Measurements from ENCODE around the gene ABL1. TPM values are rescaled to one million over a fixed set of nuclear protein-coding genes. Genes with fewer than 3 reads are reported as not detected.
A peak's percentile ranks its signal among the peaks of the same experiment; 100 is the strongest.

ABL1 gene
- total and polyA plus RNA-seq, 2 of the 13 experiments (the other 11 are each of a cell fraction or from before 2014, with no cell fraction given), result 10.8 to 20.4 TPM

DNA sequence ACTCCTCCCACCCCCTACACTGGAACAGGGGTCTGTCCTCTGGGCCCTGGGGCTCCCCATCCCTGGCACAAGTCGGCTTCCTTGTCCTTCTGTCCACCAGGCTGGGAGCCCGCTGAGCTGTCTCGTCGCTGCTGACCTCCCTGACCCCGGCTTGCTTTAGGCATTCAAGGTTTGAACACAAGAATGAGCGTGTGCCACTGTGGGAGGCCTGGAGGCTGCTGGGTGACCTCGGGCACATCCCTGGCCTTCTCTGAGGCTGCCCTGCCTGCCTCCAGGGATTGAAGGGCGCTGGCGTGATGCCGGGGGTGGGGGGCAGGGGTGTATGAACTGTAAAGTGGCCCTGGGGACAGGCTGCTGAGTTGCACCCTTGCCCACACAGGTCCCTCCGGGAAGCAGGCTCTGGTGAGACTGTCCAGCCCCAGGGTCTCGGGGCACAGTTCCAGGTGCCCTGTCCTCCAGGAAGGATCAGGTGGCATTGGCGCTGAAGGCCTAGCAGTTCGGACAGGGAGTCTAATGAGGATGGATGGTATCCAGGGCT, 85.8 kb downstream of the ABL1 start:
- FAIRE-seq (no peak), ATAC-seq (no peak), DNase-seq (ENCODE audit: low spot score) (no peak)
- in situ Hi-C loops (cut with HindIII; ENCODE audit: extremely low pct_ligation_motif_present, low pct_unique_long_range_greater_than_20kb) (no loop called here), intact Hi-C loops (cut with micrococcal nuclease; ENCODE audit: unreplicated experiment) (no loop called here)
- no peak overlapping the region for H3K4me3 ChIP-seq (replicated peaks in 1 of 3; ENCODE audit: insufficient read depth in 1 of 3, low read depth in 2 of 3, low read length in 3 of 3)
- BruUV-seq (replicated peaks), result no TSS peak
- peaks cover 10% of the 10 kb centered on the region; the same call in 1 of the 2 replicates for H3K4me1 ChIP-seq (ENCODE audit: insufficient read depth, low read length)
- no peak overlapping the region for H2AFZ ChIP-seq (ENCODE audit: low read length)
- no peaks in the 10 kb centered on the region for H3K79me2 ChIP-seq (ENCODE audit: insufficient read depth, low read length)
- TF ChIP-seq ZNF496 (CRISPR knock-in tag; IDR thresholded peaks at IDR 0.05; ENCODE audit: insufficient replicate concordance), result no peak
- no peak for TF ChIP-seq SMAD9 (CRISPR knock-in tag; IDR thresholded peaks at IDR 0.05)
- peak; percentile 66; the same call in 1 of the 2 replicates for TF ChIP-seq ZNF768 (CRISPR knock-in tag; IDR thresholded peaks at IDR 0.05)
- TF ChIP-seq, protein P1, sequence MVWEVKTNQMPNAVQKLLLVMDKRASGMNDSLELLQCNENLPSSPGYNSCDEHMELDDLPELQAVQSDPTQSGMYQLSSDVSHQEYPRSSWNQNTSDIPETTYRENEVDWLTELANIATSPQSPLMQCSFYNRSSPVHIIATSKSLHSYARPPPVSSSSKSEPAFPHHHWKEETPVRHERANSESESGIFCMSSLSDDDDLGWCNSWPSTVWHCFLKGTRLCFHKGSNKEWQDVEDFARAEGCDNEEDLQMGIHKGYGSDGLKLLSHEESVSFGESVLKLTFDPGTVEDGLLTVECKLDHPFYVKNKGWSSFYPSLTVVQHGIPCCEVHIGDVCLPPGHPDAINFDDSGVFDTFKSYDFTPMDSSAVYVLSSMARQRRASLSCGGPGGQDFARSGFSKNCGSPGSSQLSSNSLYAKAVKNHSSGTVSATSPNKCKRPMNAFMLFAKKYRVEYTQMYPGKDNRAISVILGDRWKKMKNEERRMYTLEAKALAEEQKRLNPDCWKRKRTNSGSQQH (CRISPR knock-in tag; IDR thresholded peaks at IDR 0.05; ENCODE audit: low read depth), result no peak
- no peaks in the 10 kb centered on the region for H3K9me3 ChIP-seq (ENCODE audit: low read length)
- H3K4me2 ChIP-seq (ENCODE audit: low read depth, low read length), result no peak overlapping the region
- CTCF ChIA-PET (ENCODE audit: low intra/inter-chr PET ratio, low total read pairs), result no interaction called here
- H4K20me1 ChIP-seq (ENCODE audit: insufficient read depth, low read length), result no peaks in the 10 kb centered on the region
- POLR2A ChIA-PET, result no interaction called here
- H3K36me3 ChIP-seq (replicated peaks in 1 of 2; ENCODE audit: control insufficient read depth in 1 of 2, insufficient read depth in 2 of 2, low read length in 2 of 2), result no peaks in the 10 kb centered on the region
- no peak overlapping the region for H3K27ac ChIP-seq (ENCODE audit: extremely low read length, insufficient read depth, low read length)
- peaks cover 47 to 99% of the 10 kb centered on the region in 2 experiments for H3K27me3 ChIP-seq (ENCODE audit: control insufficient read depth in 1 of 2, insufficient read depth in 2 of 2, low read length in 2 of 2)
- H3K9ac ChIP-seq (ENCODE audit: insufficient read depth, low read depth, low read length), result no peak overlapping the region
- 19% methylated on average over 5 of the region's 14 CpGs for WGBS (ENCODE audit: low lambda C conversion rate)

DNA sequence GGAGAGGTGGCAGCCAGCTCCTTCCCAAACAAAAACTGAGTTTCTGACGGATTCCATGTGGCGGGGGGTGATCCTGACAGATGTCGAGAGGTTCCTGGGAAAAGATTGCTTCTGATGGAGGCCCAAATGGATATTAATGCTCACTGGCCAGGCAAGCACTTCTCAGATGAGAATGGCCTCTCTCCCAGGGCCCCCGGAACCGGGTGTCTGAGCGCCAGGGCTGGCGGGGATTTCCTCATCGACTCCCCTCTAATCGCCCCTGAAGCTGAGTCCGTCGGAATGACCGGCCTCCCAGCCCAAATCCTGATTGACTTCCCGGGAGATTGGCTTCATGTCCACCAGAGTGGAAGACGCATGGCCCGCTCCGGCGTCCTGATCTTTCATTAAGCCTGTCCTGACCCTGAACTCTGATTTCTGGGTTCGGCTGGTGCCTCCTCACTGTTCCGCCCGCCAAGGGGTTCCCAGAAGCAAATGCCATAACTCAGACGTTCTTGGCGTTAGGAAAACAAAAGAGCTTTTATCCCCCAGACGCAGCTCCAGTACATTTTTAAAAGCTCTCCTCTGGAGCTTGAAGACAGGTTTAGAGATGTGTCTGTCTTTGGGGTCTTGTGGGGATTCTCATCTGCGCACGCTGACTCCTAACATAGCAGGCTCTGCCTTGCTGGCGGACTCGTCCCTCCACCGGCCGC, 86.4 kb downstream of the ABL1 start:
- CTCF ChIA-PET (ENCODE audit: low intra/inter-chr PET ratio, low total read pairs), result no interaction called here
- BruUV-seq (replicated peaks), result no TSS peak
- intact Hi-C loops (cut with micrococcal nuclease; ENCODE audit: unreplicated experiment), result no loop called here
- H4K20me1 ChIP-seq (ENCODE audit: insufficient read depth, low read length), result no peaks in the 10 kb centered on the region
- H3K9me3 ChIP-seq (ENCODE audit: low read length), result no peaks in the 10 kb centered on the region
- H3K4me1 ChIP-seq (ENCODE audit: insufficient read depth, low read length), result peaks cover 15% of the 10 kb centered on the region; the same call in 1 of the 2 replicates
- no peak for TF ChIP-seq ZNF12 (CRISPR knock-in tag; IDR thresholded peaks at IDR 0.05)
- peak; percentile 70; the same call in 1 of the 2 replicates for TF ChIP-seq EZH2 (conservative IDR thresholded peaks at IDR 0.05; ENCODE audit: low read depth, low read length)
- in situ Hi-C loops (cut with HindIII; ENCODE audit: extremely low pct_ligation_motif_present, low pct_unique_long_range_greater_than_20kb), result no loop called here
- WGBS (ENCODE audit: low lambda C conversion rate), result 0% methylated on average over 1 of the region's 29 CpGs
- H3K9ac ChIP-seq (ENCODE audit: insufficient read depth, low read depth, low read length), result no peak overlapping the region
- DNase-seq (ENCODE audit: low spot score) (no peak), FAIRE-seq (no peak), ATAC-seq (no peak)
- POLR2A ChIA-PET, result no interaction called here
- no peak overlapping the region for H3K4me2 ChIP-seq (ENCODE audit: low read depth, low read length)
- H2AFZ ChIP-seq (ENCODE audit: low read length), result no peak overlapping the region
- H3K36me3 ChIP-seq (replicated peaks in 1 of 2; ENCODE audit: control insufficient read depth in 1 of 2, insufficient read depth in 2 of 2, low read length in 2 of 2), result no peaks in the 10 kb centered on the region
- no peak overlapping the region for H3K4me3 ChIP-seq (replicated peaks in 1 of 3; ENCODE audit: insufficient read depth in 1 of 3, low read depth in 2 of 3, low read length in 3 of 3)
- H3K79me2 ChIP-seq (ENCODE audit: insufficient read depth, low read length), result no peaks in the 10 kb centered on the region
- H3K27me3 ChIP-seq (ENCODE audit: control insufficient read depth in 1 of 2, insufficient read depth in 2 of 2, low read length in 2 of 2), result peaks cover 43 to 99% of the 10 kb centered on the region in 2 experiments
- no peak overlapping the region for H3K27ac ChIP-seq (ENCODE audit: extremely low read length, insufficient read depth, low read length)

Data from HepG2 (cell line).